GM21786 (cell line): ENCODE results near the gene PNLDC1.
"Not testable (repeated sequence)": the region's sequence is repeated elsewhere in the genome, so short reads cannot be mapped to it uniquely, and the experiment has no call there.

Experiments
- ATAC-seq: cut with Tn5 transposase; IDR thresholded peaks from one replicate; pipeline ENCODE4 v1.9.1; 2021; ENCODE audit not compliant: unreplicated experiment

Gene PNLDC1

DNA sequence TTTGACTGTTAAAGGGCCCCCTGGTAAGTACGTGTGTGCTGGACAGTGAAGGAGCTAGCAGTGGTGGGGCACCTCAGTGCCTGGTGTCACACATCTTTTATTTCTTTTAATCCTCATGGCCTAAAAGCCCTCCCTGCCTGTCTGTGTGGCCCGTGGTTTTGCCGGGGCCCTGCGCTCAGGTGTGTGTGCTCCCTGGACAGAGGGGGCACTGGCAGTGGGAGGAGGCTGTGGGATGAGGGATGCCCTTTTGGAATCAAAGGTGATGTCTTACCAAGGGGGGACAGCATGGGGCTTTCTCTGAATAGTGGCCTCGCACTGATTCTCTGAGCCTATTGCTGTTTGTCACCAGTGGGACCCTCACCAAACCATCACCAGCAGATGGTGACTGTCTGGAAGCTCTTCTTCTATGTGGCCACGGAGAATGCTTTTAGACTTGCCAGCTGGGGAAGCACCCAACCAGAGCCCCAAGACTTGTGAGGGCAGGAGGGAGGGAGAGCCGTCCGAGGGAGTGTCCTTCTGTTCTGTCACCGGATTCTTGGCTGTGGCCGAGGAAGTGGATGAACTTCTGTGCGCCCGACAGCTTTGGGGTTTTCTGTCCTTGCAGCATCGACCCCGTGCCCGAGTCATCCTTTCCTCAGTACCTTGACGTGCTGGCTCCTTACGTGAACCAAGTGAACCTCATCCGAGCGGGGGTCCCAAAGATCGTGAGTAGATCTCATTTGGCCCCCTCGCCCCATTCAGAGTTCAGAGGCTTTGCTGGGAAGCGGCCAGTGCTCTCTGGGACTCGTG is 18.1 kb downstream of the PNLDC1 start:
- no peak for ATAC-seq

DNA sequence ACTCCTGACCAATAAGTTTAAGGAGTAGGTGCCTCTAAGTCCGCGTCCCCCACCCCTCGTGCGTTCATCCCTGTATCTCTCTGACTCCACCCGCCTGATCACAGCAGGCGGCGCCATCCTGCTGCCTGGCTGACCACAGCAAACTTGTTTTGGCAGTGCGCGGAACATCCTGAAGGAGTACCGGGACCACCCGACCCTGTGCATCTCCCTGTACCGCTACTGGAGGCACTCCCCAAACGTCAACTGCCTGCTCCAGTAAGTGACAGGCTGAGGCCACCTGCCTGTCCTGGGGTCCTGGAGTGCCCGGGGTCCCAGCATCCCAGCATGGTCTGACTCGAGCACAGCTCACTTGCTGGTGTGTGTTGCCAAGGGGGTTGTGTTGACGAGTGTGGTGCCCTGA is 19.0 kb downstream of the PNLDC1 start:
- no peak for ATAC-seq

DNA sequence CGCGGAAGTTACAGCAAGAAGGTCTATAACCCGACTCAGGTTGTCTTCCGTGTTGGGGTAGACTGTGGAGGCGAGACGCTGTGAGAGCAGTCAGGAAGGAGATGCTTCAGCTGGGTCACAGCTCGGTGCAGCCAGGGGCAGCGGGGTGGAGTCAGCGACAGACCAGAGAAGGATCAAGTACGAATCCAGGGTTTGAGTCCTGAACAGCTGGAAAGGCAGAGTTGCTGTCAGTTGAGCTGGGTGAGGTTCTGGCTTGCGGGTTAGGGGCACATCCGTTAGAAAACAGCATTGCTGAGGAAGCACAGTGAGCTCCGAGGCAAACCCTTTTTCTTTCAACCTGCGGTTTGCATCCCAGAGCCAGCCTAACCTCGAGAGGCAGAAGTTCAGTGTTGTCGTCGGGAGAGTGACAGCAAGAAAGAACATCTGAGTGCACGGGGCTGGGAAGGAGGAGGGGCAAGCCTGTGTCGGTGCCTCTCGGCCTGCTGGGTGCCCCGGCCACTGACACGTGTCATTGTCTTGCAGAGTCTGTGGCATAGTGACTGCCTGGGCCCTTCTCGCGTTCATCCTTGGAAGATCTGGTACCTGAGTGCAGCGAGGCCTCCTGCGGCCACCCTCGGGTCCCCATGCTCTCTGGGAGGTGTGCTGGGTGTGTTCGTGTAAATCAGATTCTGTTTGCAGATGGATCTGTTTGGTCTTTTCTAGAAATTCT is 20.0 kb downstream of the PNLDC1 start:
- peak; percentile 58 for ATAC-seq

DNA sequence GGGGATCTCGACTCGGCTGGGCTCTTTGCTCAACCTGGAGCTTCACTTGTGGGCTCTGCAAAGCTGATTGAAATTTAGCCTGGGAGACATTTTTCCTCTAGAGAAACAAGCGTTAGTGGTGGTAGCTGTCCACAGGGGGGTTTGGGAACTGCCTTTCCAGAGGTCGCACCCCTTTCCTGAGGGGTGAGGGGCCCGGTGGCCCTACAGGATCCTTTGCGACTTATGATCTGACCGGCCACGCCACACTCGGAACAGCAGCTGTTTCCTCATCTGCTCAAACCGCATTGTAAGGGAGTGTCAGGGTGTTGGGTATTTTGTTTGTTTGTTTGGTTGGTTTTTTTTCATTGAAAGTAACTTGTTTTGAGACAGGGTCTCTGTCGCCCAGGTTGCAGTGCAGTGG is 21.0 kb downstream of the PNLDC1 start:
- no peak for ATAC-seq

DNA sequence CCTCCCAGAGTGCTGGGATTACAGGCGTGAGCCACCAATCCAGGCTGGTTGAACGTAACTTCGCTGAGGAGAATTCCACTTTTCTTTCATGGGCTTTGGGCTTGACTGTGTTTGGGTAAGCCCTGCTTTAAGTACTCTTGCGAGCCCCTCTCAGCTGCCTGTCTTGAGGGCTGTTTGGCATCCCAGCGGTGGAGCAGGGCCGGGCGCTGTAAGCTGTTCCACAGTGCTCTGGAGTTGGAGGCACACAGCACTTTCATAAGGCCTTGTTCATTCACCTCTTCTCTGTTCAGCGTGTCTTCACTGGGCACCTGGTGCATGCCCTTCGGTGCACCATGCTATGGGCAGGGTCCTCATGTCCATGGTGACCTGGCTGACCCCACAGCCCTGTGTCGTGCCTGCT is 21.6 kb downstream of the PNLDC1 start:
- no peak for ATAC-seq

DNA sequence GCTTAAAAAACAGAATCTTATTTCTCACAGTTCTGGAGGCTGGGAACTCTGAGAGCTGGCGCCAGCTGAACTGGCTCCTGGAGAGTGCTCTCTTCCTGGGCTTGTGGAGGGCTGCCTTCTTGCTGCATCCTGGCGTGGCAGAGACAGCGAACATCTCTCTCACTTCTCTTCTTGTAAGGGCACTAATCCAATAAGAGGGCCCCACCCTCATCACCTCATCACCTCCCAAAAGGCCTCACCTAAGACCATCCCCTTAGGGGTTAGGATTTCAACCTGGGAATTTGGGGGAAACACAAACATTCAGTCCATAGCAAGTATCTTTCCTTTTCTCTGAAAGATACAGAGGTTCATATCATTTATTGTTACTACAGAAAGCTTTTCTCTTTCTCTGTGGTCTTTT is 23.9 kb downstream of the PNLDC1 start:
- ATAC-seq = no peak

DNA sequence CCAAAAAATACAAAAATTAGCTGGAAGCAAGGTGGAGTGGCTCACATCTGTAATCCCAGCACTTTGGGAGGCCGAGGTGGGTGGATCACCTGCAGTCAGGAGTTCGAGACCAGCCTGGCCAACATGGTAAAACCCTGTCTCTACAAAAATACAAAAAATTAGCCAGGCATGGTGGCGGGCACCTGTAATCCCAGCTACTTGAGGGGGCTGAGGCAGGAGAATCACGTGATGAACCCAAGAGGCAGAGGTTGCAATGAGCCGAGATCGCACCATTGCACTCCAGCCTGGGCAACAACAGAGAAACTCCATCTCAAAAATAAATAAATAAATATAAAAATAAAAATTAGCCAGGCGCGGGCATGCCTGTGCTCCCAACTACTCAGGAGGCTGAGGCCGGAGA is 24.6 kb downstream of the PNLDC1 start:
- not testable (repeated sequence) for ATAC-seq

DNA sequence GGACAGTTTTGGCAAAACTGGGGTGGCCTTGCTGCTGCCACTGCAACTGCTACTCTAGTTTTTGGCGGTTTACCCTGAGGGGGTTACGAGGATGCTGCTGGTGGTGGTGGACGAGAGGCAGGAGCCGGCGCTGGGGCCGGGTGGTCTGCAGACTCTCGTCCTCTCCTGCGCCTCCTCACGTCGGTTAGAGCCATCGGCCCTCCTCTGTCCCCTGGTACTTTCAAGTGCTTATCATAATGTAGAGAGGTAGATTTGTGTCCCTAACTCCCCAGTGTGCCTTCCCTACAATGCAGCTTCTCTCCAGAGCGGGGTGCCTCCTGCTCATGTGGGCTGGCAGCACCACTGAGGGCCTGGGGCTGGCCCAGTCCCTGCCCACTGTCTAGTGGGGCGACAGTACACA is 25.9 kb downstream of the PNLDC1 start:
- ATAC-seq = no peak

DNA sequence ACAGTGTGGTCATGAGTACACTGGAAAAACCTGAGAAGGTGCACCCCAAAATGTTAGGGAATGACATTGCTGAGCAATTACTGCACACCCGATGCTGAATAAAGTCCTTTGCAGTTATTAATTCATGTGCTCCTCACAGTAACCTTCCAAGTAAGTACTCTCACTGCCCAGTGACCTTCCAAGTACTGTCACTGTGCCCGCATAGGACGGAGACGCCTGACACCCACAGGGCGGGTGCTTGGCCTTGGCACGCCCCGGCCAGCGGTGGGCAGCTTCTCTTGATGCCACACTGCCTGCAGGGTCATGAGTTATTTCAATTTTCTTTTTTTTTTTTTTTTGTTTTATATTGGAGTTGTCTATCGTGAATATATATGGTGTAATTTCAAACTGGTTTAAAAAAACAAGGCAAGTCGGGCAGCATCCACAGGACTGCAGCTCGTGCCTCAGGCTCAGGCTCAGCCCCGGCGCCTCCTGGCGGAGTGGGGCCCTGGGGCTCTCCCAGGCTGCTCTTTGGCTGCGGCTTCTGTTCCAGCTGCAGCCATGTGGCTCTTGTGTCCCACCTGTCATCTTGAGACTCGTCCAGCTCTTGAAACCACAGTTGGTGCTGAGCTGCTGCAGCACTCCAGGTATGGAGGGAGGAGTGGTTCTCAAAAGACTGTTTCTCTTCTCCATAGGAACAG is 27.0 kb downstream of the PNLDC1 start:
- no peak for ATAC-seq

DNA sequence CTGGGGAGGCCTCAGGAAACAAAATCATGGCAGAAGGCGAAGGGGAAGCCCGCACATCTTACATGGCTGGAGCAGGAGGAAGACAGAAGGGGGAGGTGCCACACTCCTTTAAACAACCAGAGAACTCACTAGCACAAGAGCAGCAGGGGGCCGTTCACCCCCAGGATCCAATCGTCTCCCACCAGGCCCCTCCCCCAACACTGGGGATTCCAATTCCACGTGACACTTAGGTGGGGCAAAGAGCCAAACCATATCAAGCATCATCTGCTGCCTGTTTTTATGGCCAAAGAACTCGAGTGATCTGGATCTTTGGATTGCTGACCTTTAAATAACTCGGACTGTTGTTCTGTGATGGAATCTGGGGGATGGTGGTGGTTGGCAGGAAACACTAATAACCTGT is 28.0 kb downstream of the PNLDC1 start:
- ATAC-seq = no peak

DNA sequence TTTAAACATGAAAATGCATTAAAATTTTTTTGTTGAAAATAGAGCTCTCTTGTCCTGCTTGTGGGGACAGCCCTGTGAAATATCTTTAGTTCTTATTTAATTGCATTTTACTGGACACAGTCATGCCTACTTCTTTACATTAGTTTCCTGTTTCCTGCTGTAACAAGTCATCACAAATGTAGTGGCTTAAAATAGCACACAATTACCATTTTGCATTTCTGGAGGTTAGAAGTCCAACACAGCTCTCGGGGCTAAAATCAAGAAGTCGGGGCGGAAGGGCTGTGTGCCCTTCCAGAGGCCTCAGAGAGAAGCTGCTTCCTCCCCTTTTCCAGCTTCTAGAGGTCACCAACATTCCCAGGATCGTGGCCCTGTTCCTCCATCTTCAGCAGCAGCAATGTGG is 29.4 kb downstream of the PNLDC1 start:
- ATAC-seq = no peak

DNA sequence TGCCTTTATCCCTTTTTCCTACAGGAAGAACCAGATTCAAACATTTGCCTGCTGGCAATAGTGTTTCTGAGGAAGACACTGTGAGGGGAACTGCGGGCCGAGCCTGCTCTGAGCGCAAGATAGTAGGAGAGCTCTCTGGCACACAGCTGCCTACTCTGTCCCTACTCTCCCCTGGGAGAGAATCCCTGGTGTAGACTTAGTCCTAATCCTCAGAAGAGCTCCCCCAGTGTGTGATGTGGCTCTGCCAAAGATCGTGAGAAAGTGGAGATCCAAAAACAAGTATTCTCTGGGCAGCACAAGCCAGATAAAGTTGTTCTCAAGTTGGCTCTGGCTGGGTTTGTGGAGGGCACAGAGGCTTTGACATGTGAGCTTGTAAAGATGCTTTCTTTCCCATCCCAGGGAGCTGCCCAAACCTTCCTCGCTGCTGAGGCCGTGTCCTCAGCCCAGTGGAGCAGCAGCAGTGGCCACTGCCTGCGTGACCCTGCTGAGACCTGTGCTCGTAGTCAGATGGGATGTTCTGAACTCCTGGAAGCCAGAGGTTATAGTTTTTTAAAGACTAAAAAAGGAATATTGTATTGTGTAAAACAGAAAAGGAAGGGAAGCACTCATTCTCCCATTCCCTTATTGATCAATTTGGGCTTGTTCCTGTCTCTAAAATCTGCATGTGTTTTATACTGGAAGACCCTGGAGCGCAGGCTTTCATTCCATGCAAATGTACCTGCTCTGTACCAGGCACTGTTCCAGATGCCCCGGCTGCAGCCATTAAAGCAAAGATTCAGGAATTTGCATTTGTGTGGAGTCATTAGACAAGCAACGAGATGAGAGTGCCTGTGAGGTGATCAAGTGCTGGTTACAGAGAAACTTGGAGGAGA is 30.7 kb downstream of the PNLDC1 start:
- ATAC-seq = no peak

DNA sequence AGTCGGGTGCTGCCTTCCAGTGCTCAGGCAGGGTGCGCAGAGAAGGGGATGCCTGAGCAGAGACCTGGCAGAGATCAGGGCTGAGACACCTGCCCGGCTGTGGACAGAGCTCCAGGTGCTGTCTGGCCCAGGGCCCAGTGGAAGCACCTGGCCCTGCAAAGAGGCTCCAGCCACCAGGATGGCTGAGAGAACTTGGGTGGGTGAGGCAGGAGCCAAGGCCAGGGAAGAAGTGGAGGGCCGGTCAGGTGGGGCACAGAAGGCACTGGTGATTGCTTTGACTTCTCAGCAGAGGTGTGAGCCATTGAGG is 31.2 kb downstream of the PNLDC1 start:
- ATAC-seq = no peak

DNA sequence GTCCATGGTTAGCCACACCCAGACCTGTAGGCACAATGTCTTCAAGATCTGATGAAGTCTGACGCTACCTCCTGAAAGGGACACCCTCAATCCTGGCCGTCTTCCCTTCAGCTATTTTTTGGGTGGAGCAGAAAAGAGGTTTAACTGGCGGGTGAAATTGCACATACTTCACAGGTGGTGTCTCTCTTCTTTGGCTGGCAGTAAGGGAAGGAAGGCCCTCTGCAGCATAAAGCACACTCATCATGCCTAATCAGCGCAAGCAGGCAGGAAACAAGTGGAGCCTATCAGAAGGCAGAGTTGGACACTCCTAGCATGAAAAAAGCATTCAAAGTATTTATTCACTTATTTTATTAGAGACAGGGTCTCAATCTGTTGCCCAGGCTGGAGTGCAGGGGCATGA is 32.9 kb downstream of the PNLDC1 start:
- ATAC-seq = no peak

DNA sequence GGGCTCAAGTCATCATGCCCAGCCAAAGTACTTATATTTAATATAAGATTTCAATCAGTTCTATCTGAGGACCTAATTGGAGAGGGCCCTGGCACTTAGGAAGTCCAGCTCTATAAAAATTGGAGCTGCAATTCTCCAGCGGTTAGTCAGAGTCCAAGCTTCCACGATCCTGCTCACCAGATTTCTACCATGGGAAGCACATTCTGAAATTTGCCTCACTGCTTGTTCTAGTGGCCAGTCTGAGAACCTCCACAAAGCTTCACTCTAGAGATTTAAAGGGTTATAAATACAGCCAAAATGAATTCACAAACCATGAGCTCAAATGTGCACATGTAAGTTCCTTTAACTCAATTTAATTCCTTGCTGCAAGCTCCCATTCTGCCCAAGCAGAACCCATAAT is 33.5 kb downstream of the PNLDC1 start:
- ATAC-seq = no peak

DNA sequence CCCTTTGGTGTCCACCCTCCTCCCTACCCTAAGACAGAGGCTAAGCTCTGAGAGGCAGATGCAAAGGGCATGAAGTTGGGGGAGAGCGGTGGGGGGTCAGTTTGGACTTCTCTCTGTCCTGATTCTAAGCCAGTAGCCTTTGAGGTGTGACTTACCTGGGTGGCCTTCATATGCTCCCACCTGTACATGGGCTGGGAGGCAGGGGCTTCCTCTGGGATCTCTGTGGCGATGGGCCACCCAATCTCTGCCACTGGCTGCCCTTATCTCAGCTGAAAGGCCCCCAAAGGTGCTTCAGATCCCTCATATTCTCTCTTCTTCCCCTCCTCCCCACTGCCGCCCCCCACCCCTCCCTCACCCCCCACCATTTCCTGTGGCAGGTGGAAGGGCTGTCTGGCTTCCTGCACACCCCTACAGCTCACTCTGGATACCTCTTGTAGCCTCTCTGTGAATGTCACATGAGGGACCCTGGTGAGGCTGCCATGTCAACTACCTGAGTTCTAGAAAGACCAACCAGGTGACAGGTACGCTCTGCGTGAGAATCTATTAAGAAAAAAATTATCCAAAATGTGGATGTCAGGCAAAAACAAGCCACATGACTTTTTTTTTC is 34.0 kb downstream of the PNLDC1 start:
- no peak for ATAC-seq

DNA sequence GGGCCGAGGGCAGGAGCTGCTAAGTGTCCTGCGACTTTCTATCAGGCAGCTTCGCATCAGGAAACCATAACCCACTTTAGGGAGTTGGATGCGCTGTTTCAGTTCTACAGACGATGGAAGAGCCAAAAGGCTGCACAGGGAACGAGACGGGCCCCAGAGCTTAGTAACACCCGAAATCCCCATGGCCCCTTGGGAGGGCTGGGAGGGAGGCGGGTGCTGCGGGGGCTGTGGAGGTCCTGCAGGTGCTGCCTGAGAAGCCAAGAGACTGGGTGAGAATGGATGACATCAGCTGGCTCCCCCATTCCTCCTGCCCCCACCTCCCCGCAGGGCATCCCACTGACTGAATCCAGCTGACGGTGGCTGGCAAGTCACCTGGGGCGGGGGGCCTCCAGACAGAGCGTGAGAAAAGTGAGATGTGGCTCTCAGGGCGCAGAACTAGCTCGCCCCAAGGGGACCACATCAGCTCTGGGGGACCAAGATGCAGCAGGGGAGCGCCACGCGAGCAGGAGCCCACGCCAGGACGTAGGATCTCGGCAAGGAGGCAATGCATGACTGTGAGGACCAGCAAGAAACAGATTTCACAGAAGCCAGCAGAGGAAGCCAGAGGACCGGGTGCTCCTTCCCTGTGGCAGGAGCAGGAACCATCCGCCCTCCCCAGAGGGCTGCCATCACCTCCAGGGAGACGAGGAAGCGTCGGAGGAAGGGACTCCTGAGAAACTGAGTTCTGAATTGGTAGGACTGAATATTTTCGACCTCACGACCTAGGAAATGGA is 36.8 kb downstream of the PNLDC1 start:
- ATAC-seq = no peak

DNA sequence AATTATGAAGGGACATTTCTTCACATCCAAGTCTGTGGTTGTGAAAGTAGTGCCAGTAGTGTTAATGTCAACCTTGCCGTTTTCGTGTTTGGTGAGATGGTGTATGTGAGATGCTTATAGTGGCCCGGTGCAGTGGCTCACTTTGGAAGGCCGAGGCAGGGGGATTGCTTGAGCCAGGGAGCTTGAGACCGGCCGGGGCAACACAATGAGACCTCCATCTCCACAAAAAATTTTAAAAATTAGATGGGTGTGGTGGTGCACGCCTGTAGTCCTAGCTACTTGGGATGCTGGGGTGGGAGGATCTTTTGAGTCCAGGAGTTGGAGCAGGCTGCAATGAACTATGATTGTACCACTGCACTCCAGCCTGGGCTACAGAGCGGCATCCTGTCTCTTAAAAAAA is 37.4 kb downstream of the PNLDC1 start:
- ATAC-seq = no peak

DNA sequence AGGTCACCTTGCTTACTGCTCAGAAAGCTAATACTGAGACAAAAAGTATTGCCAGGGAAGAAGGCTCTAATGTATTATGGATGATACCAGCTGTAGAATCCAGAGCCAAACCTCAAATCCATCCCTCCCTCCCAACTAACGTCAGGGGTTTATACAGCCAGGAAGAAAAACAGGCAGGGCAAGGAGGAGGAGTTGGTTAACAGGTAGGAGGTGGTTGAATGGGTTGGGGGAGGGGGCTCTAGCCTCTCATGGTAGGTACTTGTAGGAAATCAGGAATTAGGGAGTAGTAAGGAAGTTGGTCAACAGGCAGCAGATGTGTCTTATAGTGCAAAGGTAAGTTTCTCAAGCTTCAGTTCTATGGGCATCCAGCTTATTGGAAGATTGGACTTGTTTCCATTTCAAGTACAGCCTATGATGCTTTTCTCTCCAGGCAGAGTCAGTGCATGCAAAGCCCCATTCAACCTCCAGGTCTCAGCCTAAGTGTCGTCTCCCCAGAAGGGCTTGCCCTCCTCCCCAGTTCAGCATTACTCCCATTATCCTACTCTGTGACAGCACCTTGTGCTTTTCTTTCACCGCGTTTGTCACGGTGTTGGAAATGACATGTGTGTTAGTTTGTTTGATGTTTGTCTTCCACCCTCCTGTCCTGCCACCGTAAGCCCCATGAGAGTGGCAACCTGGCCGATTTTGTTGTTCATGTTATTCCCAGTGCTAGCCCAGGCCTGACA is 38.1 kb downstream of the PNLDC1 start:
- ATAC-seq = no peak

DNA sequence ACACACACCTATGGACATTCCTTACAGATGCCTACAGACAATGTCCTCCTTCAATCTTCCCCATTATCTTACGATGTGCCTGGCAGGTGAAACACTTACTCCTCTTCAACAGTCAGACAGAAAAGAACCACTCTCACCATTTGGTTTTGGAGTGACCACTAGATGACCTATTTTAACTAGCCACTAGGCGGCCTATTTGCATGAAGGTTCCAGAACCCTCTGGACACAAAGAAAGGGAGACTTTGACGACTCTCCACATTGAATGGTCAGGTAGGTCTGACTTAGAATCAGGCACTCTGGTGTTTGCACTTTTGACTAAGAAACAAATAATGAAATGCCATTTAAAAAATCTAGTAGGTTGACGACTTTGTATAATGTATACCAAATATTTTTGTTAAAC is 42.0 kb downstream of the PNLDC1 start:
- ATAC-seq = no peak
